HUDEP-2 (cell line): ENCODE data around the gene CYP3A4.
"Not testable (repeated sequence)": the region's sequence is repeated elsewhere in the genome, so short reads cannot be mapped to it uniquely, and the experiment has no call there.

Experiments
- DNase-seq, 76 experiments: peaks; one replicate each; lab custom pipeline; 2025; ENCODE audit not compliant: unreplicated experiment in 76 of 76; lab: John Stamatoyannopoulos, UW

CYP3A4 gene

GRCh38 chr7:99762680-99763327 lies 21.2 kb downstream of the CYP3A4 start:
- peak in 5 of 76 experiments; percentile 2 to 51 (median 5) for DNase-seq

DNA sequence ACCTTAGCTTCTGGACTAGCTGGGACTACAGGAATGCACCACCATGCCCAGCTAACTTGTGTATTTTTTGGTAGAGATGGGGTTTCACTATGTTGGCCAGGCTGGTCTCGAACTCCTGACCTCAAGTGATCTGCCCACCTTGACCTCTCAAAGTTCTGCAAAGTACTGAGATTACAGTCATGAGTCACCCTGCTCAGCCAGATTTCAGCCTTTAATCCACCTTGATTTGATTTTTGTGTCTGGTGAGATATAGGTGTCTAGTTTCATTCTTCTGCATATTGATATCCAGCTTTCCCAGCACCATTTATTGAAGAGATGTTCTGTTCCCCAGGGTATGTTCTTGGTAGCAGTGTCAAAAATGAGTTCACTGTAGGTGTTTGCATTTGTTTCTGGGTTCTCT lies 28.9 kb downstream of the CYP3A4 start:
- DNase-seq, result no peak

DNA sequence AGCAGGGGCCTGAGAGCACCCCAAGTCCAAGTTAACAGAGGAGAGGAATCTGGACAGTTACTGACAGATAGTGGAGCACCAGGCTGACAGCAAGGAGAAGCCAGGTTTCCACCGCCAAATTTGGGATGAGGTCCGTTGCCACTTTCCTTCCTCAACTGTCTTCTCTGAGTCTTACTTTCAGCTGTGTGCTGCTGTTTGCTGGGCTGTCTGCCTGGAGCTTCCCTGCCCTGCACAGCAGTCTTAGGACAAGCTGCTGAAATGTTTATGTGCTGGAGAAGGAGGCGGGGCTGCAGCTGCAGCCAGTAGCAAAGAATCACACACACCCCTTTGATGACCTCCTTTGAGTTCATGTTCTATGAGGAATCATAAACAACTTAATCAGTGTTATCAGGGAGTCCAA lies 31.6 kb downstream of the CYP3A4 start:
- no peak for DNase-seq

DNA sequence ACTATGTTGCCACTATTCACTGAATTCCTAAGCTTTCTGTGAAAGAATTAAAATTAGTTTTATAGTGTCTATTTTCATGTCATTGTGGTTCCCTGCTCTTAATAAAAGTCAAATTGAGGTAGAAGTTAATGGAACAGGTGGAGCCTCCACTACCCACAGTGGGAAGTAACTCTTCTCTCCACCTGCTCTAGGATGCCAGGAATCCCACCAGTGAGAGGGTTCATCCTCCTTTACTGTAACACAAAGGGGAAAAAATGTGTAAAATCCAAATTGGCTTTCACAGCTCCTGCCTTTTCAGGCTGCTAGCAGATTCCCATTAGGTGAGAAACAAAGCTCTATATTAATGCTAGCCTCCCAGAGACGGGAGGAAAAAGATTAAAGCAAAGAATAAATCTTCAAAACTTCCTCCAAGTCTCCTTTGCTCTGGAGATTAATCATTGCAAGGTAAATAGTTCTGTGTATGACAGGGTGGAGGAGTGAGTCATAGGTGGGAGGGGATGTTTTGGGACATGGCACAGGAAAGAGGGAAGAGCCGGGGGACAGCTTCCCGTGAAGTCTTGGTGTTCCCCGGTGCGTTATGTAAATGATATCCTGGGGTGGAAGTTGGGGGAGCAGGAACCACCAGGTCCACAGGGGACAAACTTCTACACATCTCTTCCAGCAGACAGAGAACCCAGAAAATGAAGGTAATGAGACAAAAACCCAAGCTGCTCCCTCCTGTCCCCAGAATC lies 32.5 kb downstream of the CYP3A4 start:
- not testable (repeated sequence) for DNase-seq

DNA sequence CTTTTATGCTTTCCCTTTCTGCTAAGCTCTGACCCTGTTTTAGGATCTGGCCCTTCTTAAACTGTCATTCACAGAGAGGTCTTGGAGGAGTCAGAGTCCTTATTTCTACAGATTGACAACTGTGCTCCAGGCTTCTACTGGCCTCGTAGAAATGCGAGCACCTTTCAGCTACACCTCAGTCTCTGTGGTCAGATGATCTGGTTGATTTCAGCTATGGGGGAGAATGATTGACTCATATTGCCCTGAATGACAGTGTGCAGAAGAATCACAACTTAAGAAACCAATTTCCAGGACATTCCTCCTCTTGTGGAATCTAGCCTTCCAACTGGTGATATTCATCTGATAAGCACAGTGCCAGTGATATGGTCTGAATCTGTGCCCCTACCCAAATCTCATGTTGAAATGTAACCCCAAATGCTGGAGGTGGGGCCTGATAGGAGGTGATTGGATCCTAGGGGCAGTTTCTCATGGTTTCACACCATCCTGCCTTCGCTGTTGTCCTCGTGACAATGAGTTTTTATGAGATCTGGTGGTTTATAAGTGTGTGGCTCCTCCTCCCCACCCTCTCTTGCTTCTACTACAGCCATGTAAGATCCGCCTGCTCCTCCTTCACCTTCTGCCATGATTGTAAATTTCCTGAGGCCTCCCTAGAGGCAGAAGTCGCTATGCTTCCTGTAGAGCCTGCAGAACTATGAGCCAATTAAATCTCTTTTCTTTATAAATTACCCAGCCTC lies 35.0 kb downstream of the CYP3A4 start:
- no peak for DNase-seq

- not testable (repeated sequence) for DNase-seq
These were observed 37.1 kb downstream of the CYP3A4 start for GRCh38 chr7:99746915-99747314.

DNA sequence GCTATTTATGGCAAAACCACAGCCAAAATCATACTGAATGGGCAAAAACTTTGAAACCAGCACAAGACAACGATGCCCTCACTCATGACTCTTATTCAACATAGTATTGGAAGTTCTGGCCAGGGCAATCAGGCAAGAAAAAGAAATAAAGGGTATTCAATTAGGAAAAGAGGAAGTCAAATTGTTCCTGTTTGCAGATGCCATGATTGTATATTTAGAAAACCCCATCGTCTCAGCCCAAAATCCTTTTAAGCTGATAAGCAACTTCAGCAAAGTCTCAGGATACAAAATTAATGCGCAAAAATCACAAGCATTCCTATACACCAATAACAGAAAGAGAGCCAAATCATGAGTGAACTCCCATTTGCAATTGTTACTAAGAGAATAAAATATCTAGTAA lies 38.6 kb downstream of the CYP3A4 start:
- DNase-seq, result not testable (repeated sequence)

DNA sequence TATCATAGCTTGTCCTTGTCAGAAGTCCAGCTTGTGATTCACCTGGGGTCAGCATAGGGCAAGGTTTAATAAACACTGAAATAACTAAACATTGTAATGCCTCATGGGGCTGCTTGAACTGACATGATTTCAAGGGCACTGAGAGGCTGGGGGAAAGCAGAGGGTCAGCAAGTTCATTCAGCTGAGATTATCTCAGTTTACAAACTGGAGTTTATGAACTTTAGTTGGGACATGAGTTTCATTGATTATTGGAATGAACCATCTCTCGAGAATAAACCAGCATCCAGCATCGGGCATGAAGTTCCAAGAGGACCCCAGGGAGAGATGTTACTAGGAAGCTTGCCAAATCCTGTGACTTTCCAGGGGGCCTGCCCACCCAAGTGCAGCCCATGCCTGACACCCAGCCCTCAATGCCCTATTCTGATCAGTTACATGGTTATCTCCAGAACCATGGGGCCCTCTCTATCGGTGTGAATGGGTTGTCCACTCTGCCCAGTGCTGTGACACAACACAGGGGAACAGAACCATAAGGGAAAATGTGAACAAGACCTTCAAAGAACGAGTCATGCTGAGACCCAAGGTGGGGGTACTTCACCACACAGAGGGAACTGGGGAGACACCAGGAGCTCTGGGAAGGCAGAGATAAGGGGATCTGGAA lies 41.1 kb downstream of the CYP3A4 start:
- DNase-seq, result no peak

- no peak for DNase-seq
These were observed 42.6 kb downstream of the CYP3A4 start for GRCh38 chr7:99741441-99741795.

GRCh38 chr7:99740573-99741440 lies 43.2 kb downstream of the CYP3A4 start:
- DNase-seq, result no peak

- no peak for DNase-seq
These were observed 44.0 kb downstream of the CYP3A4 start for GRCh38 chr7:99739699-99740572.

GRCh38 chr7:99737726-99738125 lies 46.3 kb downstream of the CYP3A4 start:
- no peak for DNase-seq

GRCh38 chr7:99736667-99737066 lies 47.3 kb downstream of the CYP3A4 start:
- not testable (repeated sequence) for DNase-seq

DNA sequence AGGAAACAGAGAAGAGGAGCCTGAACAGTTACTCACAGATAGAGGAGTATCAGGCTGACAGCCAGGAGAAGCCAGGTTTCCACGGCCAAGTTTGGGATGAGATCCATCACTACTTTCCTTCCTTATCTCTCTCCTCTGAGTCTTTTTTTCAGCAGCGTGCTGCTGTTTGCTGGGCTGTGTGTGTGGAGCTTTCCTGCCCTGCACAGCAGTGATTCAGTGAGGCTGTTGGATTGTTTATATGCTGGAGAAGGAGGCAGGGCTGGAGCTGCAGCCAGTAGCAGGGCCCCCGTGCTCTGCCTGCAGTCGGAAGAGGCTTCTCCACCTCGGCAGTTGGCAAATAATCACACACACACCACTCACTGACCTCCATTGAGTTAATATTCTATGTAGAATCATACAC lies 49.0 kb downstream of the CYP3A4 start, which contains the start of gene CYP3A7:
Gene CYP3A7, minus strand, starts transcription at position 210 of the 400 bp plus-strand sequence. Its CDS starts 103 bp downstream, at position 107.
- no peak for DNase-seq

GRCh38 chr7:99733448-99733847 lies 50.5 kb downstream of the CYP3A4 start:
- peak in 1 of 76 experiments; percentile 1 for DNase-seq

- no peak for DNase-seq
These were observed 51.0 kb downstream of the CYP3A4 start for GRCh38 chr7:99733003-99733402.

GRCh38 chr7:99731638-99732374 lies 52.2 kb downstream of the CYP3A4 start:
- no peak for DNase-seq

DNA sequence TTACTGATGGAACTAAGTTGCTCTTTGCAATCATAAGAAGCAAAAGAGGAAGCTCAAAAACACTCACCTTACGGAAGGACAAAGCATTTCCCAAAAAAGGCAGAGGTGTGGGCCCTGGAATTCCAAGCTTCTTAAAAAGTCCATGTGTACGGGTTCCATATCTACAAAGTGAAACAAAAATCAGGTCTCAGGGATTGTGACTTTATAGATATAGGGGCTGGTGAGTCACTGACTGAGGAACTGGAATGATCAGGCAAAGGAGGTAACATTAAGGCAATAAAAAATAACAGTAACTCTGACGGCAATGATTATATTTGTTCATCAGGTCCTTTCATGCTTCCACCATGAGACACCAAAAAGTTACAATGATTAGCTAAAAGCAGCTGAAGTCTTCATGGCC lies 53.0 kb downstream of the CYP3A4 start:
- no peak for DNase-seq
